Measurements from ENCODE around the gene UBR2.
A peak's percentile ranks its signal among the peaks of the same experiment; 100 is the strongest.

UBR2 gene

DNA sequence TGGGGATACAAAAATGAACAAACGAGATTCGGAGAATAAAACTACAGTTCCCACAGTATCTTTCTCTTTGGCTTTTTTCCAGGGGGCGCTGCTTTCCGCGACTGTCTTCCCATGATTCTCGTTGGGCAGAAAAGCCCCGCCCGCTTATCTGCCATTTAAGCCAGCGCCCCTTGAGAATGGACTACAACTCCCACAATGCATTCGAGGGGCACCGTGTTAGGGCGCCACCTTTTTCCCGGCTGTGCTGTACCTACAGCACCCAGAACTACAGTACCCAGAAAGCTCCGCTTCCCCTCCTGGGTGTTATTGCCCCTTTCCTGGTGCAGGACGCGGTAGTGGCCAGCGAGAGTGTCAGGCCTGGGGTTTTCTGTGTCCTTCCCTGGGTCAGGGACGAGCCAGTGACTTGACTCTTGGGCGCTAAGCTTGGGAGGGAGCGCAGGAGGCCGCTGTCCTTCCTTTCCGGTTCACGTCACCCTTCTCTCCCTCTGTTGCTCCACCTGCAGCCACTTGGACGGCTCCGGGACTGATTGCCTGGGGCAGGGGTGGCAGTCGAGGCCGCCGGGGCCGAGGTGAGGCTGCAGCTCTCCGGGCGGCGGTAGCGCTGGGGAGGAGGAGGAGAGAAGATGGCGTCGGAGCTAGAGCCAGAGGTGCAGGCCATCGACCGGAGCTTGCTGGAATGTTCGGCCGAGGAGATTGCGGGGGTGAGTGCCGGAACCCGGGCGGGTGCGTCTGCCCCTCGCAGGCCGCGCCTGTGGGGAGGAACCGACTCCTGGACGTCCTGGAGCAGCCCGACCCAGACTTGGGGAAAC lies at the start of gene UBR2:
Gene UBR2 (plus strand): TSS at position 333 of the 809 bp plus-strand sequence. CDS start 291 bp downstream, at position 624.
- DNase-seq: peak; percentile 97

- DNase-seq: no peak
Observed at GRCh38 chr6:42514745-42515144, 49.1 kb upstream of the UBR2 start.

GRCh38 chr6:42519779-42520178 lies 44.0 kb upstream of the UBR2 start:
- DNase-seq: no peak

DNA sequence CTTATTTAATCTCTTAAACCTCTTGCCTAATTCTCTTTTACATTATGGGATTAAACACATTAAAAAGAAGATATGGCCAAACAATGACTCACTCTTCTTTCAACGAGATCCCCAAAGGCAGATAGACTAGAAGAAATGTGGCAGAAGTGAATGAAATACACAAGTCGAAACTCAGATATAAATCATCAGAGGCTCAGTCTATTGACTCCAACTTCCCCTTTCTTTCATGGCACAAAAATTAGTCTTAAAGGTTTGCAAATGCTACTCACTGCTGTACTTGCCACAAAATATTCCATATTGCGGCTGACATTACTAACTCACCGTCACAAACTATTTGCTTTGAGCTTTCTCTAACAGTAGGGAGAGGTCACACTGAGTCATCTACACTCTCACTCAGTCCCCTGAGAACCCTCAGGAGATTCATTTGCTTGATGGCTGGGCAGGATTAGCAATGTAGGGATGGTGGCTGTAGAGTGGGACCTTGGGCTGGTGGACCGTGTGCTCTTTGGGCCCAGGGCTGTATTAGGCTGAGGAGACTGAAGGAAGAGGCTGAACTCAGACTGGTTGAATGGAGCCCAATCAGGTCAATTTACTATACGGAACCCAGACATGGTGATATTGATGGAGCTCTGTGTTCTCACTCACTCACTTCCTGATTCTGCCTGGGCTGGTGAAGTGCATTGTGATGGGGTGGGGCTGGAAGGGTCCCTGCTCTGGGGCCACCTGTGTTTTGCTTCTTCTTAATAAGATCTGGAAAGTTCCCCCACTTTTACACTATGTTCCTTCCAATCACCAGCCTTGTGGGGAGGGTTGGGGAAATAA lies 42.8 kb upstream of the UBR2 start:
- DNase-seq: no peak

- no peak for DNase-seq
Observed at GRCh38 chr6:42522036-42522435, 41.8 kb upstream of the UBR2 start.

DNA sequence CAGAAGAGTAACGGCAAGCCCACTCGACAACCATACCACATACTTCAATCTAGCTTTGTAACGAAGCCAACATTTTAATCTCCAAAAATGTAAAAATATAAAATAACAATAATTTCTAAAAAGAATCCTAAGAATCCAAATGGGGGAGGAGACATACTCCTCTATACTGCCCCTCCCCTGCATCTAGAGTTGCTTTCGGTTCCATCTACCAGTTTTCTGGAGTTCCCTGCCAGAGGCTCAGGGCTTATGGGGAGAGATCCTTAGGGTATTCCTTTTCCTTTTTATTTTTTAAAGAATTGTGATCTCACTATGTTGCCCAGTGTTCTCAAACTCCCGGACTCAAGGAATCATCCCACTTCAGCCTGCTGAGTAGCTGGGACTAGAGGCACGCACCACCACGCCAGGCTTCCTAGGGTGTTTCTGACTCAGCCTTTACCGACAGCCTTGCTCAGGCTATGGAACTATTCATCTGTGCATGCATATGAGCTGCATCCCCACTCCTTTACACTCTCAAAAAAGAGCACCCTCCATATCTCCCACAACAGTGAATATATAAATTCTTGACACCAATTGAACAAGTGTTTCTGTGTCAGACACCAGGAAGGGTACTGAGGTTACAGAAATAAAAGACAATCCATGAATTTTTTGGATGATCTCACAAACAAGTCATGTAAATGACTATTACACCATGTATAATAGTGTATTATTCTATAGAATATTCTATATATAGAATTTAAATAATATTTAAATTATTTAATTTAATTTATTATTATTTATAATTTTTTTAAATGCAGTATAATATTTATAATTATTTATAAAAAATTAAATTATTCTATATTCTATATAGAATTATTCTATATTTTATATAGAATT lies 40.7 kb upstream of the UBR2 start:
- no peak for DNase-seq

DNA sequence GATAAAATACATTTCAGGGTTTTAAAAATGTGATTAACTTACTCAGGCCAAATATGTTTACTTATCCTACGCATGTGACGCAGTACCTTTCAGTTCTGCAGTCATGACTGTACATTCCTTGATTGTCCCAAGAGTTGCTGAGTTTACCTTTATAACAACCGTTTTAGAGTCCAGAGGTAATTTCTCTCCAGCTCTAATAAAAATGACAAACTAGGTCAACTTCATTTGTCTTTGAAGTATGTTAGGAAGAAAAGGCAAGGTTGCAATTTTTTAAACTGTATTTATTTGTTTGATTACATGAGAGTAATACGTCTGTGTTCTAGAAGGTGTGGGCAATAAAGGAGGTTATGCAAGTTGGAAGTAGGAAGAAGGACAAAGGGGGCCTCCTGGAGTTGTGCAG lies 38.6 kb upstream of the UBR2 start:
- no peak for DNase-seq

DNA sequence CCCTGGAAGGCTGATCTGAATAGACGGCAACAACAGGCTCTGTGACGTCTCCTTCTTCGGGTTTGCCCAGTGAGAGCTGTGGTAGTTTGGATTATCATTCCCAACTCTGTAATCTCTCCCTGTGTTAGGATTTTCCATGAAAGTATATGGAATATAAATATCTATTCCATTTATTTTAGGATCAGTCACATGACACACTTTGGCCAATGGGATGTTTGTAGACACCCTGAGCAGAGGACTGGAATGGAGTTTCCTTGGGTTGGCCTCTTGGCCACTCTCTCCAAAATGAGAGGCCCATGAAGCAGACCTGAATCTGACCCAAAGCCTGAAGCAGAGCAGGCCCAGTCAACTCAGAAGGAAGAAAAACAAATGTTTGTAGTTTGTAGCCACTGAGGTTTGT lies 37.2 kb upstream of the UBR2 start:
- no peak for DNase-seq

- no peak for DNase-seq
Observed at GRCh38 chr6:42527204-42527603, 36.6 kb upstream of the UBR2 start.

DNA sequence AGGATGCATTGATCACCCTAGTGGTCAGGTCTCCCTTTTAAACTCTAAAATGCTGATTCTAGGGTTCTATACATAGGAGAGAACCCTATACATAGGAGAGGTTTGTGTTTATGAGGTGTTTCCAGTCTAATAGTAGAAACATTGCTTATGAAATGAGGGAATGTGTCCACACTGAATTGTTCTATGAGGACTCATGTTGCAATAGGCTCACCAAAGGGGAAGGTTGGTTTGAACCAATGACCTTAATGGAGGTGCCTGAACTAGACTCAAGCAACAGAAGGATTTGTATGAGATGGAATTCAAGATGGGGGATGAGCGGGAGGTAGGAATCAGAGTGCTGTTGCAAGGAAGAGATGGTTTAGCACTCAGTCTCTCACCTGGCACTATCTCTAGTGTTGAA lies 33.5 kb upstream of the UBR2 start:
- DNase-seq: no peak

- no peak for DNase-seq
Observed at GRCh38 chr6:42530751-42531150, 33.1 kb upstream of the UBR2 start.

DNA sequence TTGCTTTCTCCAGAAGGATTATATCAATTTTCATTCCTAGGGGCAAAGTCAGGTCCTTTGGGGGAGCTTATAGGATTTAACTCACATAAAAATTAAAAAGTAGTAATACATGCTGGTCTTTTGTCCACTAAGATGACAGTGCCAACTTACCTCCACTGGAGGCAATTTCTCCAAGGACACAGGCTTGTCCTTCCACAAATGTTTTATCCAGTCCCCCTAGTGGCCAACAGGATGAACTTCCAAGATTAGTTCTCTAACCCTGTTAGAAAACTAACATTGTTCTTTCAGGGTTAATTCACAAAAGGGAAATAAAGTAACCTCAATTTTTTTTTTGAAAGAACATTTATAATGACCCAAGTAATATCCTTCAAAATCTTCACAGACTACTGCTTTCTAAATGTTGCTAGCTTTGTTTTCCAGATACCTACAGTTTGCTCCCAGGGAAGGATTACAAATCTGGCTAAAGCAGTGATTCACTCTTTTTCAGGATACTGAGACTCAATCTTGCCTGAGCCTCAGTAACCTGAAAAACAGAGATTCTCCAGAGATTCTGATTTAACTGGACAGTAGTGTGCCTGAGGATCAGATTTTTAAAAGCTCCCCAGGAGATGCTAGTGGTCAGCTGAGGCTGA lies 31.7 kb upstream of the UBR2 start:
- DNase-seq: peak; percentile 10

DNA sequence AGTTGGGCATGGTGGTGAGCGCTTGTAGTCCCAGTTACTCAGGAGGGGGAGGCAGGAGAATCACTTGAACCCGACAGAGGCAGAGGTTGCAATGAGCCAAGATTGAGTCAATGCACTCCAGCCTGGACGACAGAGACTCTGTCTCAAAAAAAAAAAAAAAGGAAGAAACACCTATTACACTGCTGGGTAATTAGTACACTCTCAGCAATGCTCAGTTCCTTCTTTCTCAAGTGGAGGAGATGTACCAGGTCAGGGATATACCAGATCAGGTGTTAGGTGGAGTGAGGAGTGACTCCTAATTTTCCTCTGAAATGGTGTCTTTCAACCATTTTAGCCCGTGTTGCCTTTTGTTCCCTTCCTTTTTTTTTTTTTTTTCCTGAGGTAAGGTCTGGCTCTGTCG lies 30.0 kb upstream of the UBR2 start:
- no peak for DNase-seq

DNA sequence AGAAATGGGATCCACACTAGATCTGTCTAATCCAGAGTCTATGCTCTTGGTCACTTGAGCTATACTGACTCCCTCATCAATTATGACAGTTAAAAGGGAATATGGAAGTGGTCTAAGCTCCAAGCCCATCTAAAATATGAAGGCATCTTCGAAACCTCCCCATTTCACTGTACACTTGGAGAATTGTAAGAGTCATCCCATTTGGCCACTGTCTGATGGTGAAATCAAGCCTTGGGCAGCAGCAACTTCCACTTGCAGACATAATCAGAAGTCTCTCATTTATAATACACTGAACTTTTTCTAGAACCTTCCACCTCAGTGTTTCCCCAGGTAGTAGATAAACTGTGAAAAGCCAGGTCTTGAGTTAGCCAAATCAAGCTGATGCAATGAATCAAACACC lies 26.3 kb upstream of the UBR2 start:
- DNase-seq: no peak

DNA sequence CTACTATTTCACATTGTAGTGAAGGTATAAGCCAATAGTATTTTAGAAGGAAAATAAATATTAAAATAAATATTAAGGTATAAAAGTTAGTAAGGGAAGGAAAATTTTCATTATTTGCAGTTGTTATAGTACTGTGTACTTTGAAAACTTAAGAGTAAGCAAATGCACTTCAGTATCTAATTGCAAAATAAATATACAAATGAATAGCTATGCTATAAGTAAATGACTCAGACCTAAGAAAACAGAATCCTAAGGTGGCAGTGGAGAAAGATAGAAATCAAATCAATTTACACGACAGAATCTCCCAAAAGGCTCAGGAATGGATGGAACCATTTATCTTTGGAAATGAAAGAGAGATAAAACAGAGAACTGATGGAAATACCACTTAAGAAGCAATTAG lies 24.7 kb upstream of the UBR2 start:
- DNase-seq: no peak

GRCh38 chr6:42545226-42545773 lies 18.5 kb upstream of the UBR2 start:
- no peak for DNase-seq

- DNase-seq: peak; percentile 64
Observed at GRCh38 chr6:42547407-42548329, 16.2 kb upstream of the UBR2 start.

- no peak for DNase-seq
Observed at GRCh38 chr6:42550277-42550676, 13.6 kb upstream of the UBR2 start.

GRCh38 chr6:42551217-42551616 lies 12.6 kb upstream of the UBR2 start:
- DNase-seq: no peak

DNA sequence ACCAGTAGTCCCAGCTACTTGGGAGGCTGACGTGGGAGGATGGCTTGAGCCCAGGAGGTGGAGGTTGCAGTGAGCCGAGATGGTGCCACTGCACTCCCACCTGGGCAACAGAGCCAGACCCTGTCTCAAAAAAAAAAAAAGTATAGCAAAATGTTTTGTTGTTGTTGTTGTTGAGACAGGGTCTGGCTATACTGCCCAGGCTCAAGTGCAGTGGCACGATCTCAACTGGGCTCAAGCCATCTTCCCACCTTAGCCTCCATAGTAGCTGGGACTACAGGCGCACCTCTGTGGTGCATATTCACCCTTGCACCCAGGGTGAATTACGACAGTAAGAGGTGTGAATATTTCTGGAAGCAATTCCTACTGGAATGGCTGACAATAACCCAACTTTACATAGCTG lies 11.4 kb upstream of the UBR2 start:
- no peak for DNase-seq

All from NCI-H446 treated with DMSO at 0.1 percent for 48 hours (cell line).